OCI-LY3 (cell line): Measurements from ENCODE around the gene GRIP1.

ENCODE experiments used
- H2AFZ ChIP-seq: fragments of 200-600, 300-600 bp; shearing (Covaris generic); 2 replicates; pipeline ENCODE4 v1.6.0; 2014; ENCODE audit warnings: antibody characterized with exemption, low read depth, low read length
- H3K27ac ChIP-seq: fragments of 200-600, 300-600 bp; sonication (generic); 2 replicates; pipeline ENCODE4 v1.5.1; 2014; ENCODE audit warnings: mild to moderate bottlenecking, low read length, moderate library complexity, mixed read lengths
- H3K27me3 ChIP-seq: fragments of 200-600, 300-600 bp; sonication (generic); 2 replicates; pipeline ENCODE4 v1.6.1; 2014; ENCODE audit warnings: low read depth, low read length, mixed read lengths
- H3K36me3 ChIP-seq: fragments of 200-600, 300-600 bp; sonication (generic); replicated peaks from 2 replicates; pipeline ENCODE3; 2014; ENCODE audit warnings: low read depth, low read length, mixed read lengths
- H3K4me1 ChIP-seq: fragments of 300-600, 200-600 bp; sonication (generic); 2 replicates; pipeline ENCODE4 v1.6.1; 2014; ENCODE audit warnings: low read length, mixed read lengths
- H3K4me2 ChIP-seq: fragments of 200-600, 300-600 bp; sonication (generic); 2 replicates; pipeline ENCODE4 v1.6.1; 2014; ENCODE audit warnings: low read length, mixed read lengths
- H3K4me3 ChIP-seq: fragments of 300-600, 200-600 bp; sonication (generic); 2 replicates; pipeline ENCODE4 v1.5.1; 2014; ENCODE audit warnings: antibody characterized with exemption, mild to moderate bottlenecking, low read length, moderate library complexity
- H3K79me2 ChIP-seq: fragments of 300-600, 200-600 bp; shearing (Covaris generic); 2 replicates; pipeline ENCODE4 v1.6.1; 2014; ENCODE audit warnings: mild to moderate bottlenecking, low read length, mixed read lengths
- H3K9ac ChIP-seq: fragments of 300-600, 200-600 bp; shearing (Covaris generic); 2 replicates; pipeline ENCODE4 v1.6.0; 2014; ENCODE audit warnings: mild to moderate bottlenecking, low read length, moderate library complexity
- H3K9me3 ChIP-seq: fragments of 200-600, 300-600 bp; shearing (Covaris generic); 2 replicates; pipeline ENCODE4 v1.6.1; 2014; ENCODE audit warnings: low read length, mixed read lengths; ENCODE audit not compliant: insufficient read depth
- H4K20me1 ChIP-seq: fragments of 200-600, 300-600 bp; sonication (generic); 2 replicates; pipeline ENCODE4 v1.6.1; 2016; ENCODE audit warnings: low read length, mixed read lengths; ENCODE audit not compliant: insufficient read depth
- EZH2phosphoT487 ChIP-seq: fragments of 200-600 bp; shearing (Covaris generic); IDR thresholded peaks from 2 replicates; pipeline ENCODE4 v1.6.1; 2018; ENCODE audit warnings: antibody characterized with exemption, mixed run types, low read depth
- TF ChIP-seq, protein P1 (sequence below): fragments of 200-600, 300-600 bp; sonication (generic); IDR thresholded peaks from 2 replicates; pipeline ENCODE4 v1.5.1; 2014; ENCODE audit warnings: antibody characterized with exemption, low read length, low read depth

The GRIP1 gene

DNA sequence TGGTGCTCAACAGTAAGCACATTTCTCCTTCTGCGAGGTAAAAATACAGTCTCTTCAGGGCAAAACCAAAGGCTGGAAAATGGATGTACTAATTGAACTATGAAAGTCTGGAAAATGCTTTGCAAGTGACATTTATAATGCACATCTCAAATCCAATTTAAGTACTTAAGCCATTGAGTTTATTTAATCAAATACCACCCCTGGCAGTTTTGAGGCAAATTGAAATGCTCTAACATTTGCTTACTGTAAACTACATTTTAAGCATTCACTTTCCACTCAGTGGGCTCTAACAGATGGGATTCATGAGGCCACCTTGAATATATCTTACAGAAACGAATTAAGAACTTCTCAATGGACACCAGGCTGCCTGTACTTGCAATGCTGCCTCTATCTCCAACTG, 306.9 kb downstream of the GRIP1 start:
- Histone ChIP-seq H3K79me2 (no peaks in the 10 kb centered on the region), H3K4me3 (no peak overlapping the region), H4K20me1 (no peaks in the 10 kb centered on the region), H3K9ac (no peak overlapping the region), H3K36me3 (no peaks in the 10 kb centered on the region), H3K27ac (no peak overlapping the region), H3K9me3 (no peaks in the 10 kb centered on the region), H2AFZ (no peak overlapping the region), H3K4me2 (no peak overlapping the region), H3K27me3 (no peaks in the 10 kb centered on the region), H3K4me1 (peaks cover 4% of the 10 kb centered on the region; the same call in 1 of the 2 replicates)
- no peak for TF ChIP-seq EZH2phosphoT487
- TF ChIP-seq, protein P1, sequence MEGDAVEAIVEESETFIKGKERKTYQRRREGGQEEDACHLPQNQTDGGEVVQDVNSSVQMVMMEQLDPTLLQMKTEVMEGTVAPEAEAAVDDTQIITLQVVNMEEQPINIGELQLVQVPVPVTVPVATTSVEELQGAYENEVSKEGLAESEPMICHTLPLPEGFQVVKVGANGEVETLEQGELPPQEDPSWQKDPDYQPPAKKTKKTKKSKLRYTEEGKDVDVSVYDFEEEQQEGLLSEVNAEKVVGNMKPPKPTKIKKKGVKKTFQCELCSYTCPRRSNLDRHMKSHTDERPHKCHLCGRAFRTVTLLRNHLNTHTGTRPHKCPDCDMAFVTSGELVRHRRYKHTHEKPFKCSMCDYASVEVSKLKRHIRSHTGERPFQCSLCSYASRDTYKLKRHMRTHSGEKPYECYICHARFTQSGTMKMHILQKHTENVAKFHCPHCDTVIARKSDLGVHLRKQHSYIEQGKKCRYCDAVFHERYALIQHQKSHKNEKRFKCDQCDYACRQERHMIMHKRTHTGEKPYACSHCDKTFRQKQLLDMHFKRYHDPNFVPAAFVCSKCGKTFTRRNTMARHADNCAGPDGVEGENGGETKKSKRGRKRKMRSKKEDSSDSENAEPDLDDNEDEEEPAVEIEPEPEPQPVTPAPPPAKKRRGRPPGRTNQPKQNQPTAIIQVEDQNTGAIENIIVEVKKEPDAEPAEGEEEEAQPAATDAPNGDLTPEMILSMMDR = no peak

DNA sequence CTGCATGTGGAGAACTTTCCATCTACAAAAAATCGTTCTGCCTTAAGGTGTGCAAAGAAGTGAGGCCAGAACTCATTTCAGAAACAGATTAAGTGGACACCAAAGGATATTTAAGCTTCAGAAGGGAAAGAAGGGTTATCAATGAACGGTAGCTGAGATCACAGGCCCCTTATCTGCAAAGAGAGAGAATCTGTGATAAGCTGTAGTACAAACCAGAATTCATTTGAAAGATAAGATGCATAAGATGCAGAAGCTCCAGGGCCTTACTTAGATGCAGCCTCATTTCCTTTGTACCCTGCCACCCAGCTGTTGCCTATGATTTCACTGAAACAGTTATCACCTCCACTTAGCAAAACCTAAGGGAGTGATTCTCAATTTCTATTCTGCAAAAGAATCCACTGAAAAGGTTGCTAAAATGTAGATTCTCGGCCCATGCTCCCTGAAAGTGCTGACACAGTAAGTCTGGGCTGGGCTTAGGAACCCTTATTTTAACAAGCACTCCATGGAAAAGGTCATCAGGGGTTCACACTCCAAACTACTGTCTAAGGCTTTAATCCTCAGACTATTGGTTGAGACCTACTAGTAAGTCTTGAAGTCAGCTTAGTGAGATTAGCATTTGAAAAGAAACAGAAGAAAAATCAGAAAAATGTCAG, 311.7 kb downstream of the GRIP1 start:
- H3K79me2 ChIP-seq = no peaks in the 10 kb centered on the region
- H3K4me3 ChIP-seq = no peak overlapping the region
- no peak overlapping the region for H3K4me2 ChIP-seq
- H3K4me1 ChIP-seq = no peaks in the 10 kb centered on the region
- no peaks in the 10 kb centered on the region for H3K9me3 ChIP-seq
- H3K27ac ChIP-seq = no peak overlapping the region
- TF ChIP-seq, protein P1 = no peak
- TF ChIP-seq EZH2phosphoT487 = no peak
- no peaks in the 10 kb centered on the region for H3K27me3 ChIP-seq
- no peaks in the 10 kb centered on the region for H4K20me1 ChIP-seq
- H3K9ac ChIP-seq = no peak overlapping the region
- no peak overlapping the region for H2AFZ ChIP-seq
- no peaks in the 10 kb centered on the region for H3K36me3 ChIP-seq

DNA sequence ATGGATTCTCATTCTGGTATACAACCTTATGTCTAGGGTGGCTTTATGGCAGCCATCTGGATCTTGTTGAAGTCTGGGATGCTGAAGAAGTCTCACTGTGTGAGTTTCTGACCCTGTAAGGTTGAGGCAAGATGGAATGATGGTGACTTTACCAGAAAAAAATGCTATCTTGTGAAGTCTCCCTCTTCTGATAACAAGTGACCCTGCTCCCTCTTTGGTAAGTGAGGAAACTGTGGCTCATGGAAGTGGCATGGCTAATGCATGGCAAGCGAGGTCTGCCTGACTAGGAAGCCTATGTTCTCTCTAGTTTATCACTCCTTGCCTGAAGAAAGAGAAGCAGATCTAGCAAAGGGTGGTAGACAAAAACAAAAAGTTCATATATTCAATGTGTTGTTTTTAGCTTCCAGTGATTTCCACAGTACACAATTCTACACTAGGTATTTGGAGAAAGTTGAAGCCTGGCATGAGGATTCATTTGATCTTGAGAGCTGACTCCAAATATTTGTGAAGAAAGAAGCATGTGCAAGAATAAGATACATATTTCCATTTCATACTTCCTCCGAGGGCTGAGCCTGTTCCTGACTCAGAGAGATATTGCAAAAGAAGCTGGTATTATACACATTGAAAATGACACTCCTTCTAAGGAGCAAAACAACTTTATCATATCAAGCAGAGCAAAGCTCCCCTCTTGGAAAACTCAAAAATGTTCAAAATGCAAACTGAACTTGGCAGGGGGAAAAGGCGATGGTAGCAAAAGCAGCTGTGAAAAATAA, 313.0 kb downstream of the GRIP1 start:
- Histone ChIP-seq H3K9ac (no peak overlapping the region), H3K4me2 (no peak overlapping the region), H3K36me3 (no peaks in the 10 kb centered on the region), H3K9me3 (no peaks in the 10 kb centered on the region), H2AFZ (no peak overlapping the region), H3K4me3 (no peak overlapping the region), H3K27ac (no peak overlapping the region), H4K20me1 (no peaks in the 10 kb centered on the region), H3K27me3 (no peaks in the 10 kb centered on the region), H3K4me1 (no peaks in the 10 kb centered on the region), H3K79me2 (no peaks in the 10 kb centered on the region)
- TF ChIP-seq, protein P1 = no peak
- TF ChIP-seq EZH2phosphoT487 = no peak

DNA sequence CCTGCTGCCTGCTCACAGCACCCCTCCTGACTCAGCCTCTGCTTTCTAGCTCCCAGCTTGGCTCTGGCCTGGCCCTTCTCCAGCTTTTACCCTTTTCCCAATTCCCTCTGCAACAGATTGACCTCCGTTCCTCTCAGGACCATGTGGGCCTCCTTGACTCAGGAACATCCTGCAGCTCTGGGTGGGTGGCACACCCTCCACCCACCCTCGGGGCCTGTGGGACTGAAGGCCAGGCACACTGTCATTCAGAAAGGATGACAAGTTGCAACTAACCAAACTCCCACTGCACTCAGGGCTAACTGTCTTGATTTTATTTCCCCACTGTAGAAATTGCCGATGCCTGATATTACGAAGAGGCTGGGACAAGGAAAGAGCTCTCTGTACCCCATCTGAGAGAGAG, 317.2 kb downstream of the GRIP1 start:
- TF ChIP-seq, protein P1 = no peak
- TF ChIP-seq EZH2phosphoT487 = no peak
- H3K4me3 ChIP-seq = no peak overlapping the region
- no peaks in the 10 kb centered on the region for H3K4me1 ChIP-seq
- H3K4me2 ChIP-seq = no peak overlapping the region
- H3K9me3 ChIP-seq = no peaks in the 10 kb centered on the region
- no peak overlapping the region for H2AFZ ChIP-seq
- H3K36me3 ChIP-seq = no peaks in the 10 kb centered on the region
- no peaks in the 10 kb centered on the region for H3K27me3 ChIP-seq
- H3K27ac ChIP-seq = no peak overlapping the region
- H3K79me2 ChIP-seq = no peaks in the 10 kb centered on the region
- no peaks in the 10 kb centered on the region for H4K20me1 ChIP-seq
- no peak overlapping the region for H3K9ac ChIP-seq
